Measurements from ENCODE around the gene PTPRN2.

PTPRN2 gene

DNA sequence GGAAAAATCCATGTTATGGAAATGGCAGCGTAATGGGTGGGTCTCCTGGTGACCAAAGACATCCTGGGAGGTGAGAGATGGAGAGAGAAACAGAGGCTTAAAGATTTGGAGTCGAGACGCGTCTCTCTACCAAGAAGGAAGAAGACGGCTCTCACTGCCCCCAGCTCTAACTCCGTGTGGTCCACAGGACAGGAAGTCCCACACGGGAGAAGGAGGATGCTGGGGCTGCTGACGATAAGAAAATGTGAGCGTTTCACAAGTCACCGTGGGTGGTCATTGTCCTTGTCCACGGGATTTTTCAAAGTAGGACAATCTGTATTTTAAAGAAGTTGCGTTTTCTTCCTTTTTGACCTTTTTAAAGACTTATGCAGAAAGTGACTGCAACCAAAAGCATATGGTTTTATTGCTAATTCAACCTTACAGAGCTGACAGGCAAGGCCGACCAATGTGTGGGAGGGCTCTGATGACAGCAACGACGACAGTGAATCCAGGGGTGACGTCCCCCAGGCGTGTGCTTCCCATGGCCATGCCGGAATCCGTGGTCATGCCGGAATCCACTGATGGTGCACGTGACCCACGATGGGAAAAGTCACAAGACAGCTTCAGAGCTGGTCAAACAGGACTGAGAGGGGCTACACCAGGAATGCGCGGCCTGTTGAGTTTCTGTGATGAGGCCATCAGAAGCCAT lies 341.2 kb downstream of the PTPRN2 start:
- H3K9ac ChIP-seq (ENCODE audit: low read depth, low read length), result no peak overlapping the region
- H3K9me3 ChIP-seq (ENCODE audit: control insufficient read depth, insufficient read depth, low read length), result no peaks in the 10 kb centered on the region
- no peaks in the 10 kb centered on the region for H3K36me3 ChIP-seq (ENCODE audit: insufficient read depth, low read length)
- no peaks in the 10 kb centered on the region for H3K4me1 ChIP-seq (ENCODE audit: insufficient read depth, low read length)

GRCh38 chr7:158245724-158246041 lies 341.9 kb downstream of the PTPRN2 start:
- Histone ChIP-seq H3K9me3 (ENCODE audit: control insufficient read depth, insufficient read depth, low read length) (no peaks in the 10 kb centered on the region), H3K4me1 (ENCODE audit: insufficient read depth, low read length) (no peaks in the 10 kb centered on the region), H3K36me3 (ENCODE audit: insufficient read depth, low read length) (no peaks in the 10 kb centered on the region), H3K9ac (ENCODE audit: low read depth, low read length) (no peak overlapping the region)

DNA sequence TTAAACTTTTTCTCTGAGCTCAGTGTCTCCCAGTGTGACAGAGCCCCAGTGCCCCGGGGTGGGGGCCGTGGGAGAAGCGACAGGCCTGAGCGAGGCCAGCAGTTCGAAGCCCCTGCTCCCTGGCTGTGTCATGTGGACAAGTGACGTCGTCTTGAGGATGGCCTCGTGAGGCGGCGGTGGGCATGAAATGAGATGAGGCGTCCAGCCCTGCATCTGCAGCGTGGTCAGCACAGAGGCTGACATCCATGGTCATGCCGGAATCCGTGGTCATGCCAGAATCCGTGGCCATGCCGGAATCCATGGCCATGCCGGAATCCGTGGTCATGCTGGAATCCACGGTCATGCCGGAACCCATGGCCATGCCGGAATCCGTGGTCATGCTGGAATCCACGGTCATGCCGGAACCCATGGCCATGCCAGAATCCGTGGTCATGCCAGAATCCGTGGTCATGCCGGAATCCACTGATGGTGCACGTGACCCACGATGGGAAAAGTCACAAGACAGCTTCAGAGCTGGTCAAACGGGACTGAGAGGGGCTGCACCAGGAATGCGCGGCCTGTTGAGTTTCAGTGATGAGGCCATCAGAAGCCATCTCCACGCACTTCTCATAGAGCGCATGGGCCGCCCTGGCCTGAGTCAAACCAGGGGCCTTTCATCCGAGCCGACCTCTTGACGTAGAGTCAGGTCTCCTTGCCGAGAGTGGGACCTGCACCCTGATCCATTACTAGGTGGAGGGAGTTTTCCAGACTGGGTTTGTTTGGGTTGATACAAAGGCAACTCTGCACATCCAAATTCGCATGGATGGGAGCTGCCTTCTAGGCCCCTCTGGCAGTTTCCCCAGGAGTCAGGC lies 342.5 kb downstream of the PTPRN2 start:
- Histone ChIP-seq H3K4me1 (ENCODE audit: insufficient read depth, low read length) (no peaks in the 10 kb centered on the region), H3K9me3 (ENCODE audit: control insufficient read depth, insufficient read depth, low read length) (no peaks in the 10 kb centered on the region), H3K36me3 (ENCODE audit: insufficient read depth, low read length) (no peaks in the 10 kb centered on the region), H3K9ac (ENCODE audit: low read depth, low read length) (no peak overlapping the region)

DNA sequence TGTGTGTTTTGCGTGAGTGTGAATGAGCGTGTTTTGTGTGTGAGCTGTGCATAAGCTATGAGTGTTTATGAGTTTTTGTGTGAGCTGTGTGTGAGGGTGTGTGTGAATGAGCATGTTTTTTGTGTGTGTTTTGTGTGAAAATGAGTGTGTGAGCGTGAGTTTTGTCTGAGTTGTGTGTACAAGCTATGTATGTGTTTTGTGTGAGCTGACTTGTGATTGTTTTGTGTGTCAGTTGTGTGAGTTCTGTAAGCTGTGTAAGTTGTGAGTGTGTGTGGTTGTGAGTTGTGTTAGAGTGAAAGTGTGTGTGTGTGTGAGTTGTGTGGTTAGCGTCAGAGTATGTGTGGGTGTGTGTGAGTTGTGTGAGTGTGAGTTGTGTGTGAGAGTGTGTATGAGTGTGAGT lies 343.2 kb downstream of the PTPRN2 start:
- Histone ChIP-seq H3K9ac (ENCODE audit: low read depth, low read length) (no peak overlapping the region), H3K36me3 (ENCODE audit: insufficient read depth, low read length) (no peaks in the 10 kb centered on the region), H3K4me1 (ENCODE audit: insufficient read depth, low read length) (no peaks in the 10 kb centered on the region), H3K9me3 (ENCODE audit: control insufficient read depth, insufficient read depth, low read length) (no peaks in the 10 kb centered on the region)

- H3K9ac ChIP-seq (ENCODE audit: low read depth, low read length), result no peak overlapping the region
- no peaks in the 10 kb centered on the region for H3K9me3 ChIP-seq (ENCODE audit: control insufficient read depth, insufficient read depth, low read length)
- H3K36me3 ChIP-seq (ENCODE audit: insufficient read depth, low read length), result no peaks in the 10 kb centered on the region
- no peaks in the 10 kb centered on the region for H3K4me1 ChIP-seq (ENCODE audit: insufficient read depth, low read length)
Observed at GRCh38 chr7:158241919-158242318, 345.7 kb downstream of the PTPRN2 start.

- Histone ChIP-seq H3K4me1 (ENCODE audit: insufficient read depth, low read length) (no peaks in the 10 kb centered on the region), H3K9ac (ENCODE audit: low read depth, low read length) (no peak overlapping the region), H3K9me3 (ENCODE audit: control insufficient read depth, insufficient read depth, low read length) (no peaks in the 10 kb centered on the region), H3K36me3 (ENCODE audit: insufficient read depth, low read length) (no peaks in the 10 kb centered on the region)
Observed at GRCh38 chr7:158240801-158241200, 346.8 kb downstream of the PTPRN2 start.

DNA sequence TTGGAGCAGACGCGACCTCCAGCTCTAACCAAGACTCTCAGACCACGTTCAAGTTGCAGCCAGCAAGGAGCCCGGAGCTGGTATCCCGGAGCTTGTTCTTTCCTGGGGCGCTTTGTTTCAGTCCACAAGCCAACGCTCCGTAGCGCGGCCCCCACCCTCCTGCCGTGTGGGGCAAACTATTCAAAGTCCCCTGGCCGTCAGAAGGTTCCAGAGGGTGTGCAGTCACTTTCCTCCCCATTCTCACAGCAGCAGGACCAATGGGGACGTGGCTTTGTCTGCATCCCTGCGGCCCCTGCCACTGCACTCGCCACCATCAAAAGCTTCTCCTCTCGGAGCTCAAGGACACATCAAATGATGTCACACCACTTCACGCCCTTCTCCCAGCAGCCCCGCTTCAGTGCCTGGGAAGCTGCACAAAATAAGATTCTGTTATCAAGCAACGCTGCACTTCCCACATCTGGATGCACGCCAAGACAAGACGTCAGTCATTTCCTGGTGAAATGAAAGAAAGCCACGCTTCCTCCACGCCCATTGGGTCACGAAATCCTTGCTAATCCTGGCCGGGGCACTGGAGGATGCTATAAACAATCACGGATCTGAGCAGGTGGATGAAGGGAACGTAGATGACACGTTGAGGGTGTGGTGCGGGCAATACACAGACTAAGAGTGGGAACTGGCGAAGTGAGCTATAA lies 348.2 kb downstream of the PTPRN2 start:
- H3K9me3 ChIP-seq (ENCODE audit: control insufficient read depth, insufficient read depth, low read length), result no peaks in the 10 kb centered on the region
- H3K9ac ChIP-seq (ENCODE audit: low read depth, low read length), result no peak overlapping the region
- H3K36me3 ChIP-seq (ENCODE audit: insufficient read depth, low read length), result no peaks in the 10 kb centered on the region
- H3K4me1 ChIP-seq (ENCODE audit: insufficient read depth, low read length), result no peaks in the 10 kb centered on the region

DNA sequence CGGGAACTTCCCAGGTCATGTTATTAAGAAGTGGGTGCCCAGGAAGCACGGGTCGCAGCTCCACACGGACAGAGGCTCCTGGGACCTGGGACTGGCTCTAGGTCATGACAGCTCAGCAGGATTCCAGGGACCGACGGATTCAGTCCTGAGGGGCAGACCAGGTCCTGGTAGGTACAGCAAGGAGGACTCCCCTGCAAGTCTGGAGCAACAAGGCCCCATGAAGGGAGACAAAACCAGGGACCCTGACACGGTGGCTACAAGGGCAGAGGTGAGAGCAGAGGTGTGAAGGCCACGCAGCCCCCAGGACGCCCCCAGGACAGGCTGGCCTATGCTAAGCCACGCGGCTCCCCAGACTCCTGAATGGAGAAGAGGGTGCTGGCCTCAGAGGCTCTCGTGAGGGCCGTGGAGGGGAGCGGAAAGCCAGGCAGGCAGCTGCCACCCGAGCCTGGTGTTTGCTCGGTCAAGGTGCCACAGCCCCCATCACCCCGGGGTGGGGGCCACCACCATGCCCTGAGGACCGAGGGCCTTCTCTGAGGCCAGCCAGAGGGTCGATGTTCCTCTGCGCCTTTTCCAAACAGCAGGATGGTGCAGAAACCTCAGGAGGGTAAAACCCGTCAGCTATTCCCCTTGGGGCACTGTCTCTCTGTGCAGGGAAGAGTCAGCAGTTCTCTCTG lies 348.9 kb downstream of the PTPRN2 start:
- Histone ChIP-seq H3K36me3 (ENCODE audit: insufficient read depth, low read length) (no peaks in the 10 kb centered on the region), H3K4me1 (ENCODE audit: insufficient read depth, low read length) (no peaks in the 10 kb centered on the region), H3K9ac (ENCODE audit: low read depth, low read length) (no peak overlapping the region), H3K9me3 (ENCODE audit: control insufficient read depth, insufficient read depth, low read length) (no peaks in the 10 kb centered on the region)

- Histone ChIP-seq H3K9ac (ENCODE audit: low read depth, low read length) (no peak overlapping the region), H3K4me1 (ENCODE audit: insufficient read depth, low read length) (no peaks in the 10 kb centered on the region), H3K9me3 (ENCODE audit: control insufficient read depth, insufficient read depth, low read length) (no peaks in the 10 kb centered on the region), H3K36me3 (ENCODE audit: insufficient read depth, low read length) (no peaks in the 10 kb centered on the region)
Observed at GRCh38 chr7:158237672-158238335, 349.8 kb downstream of the PTPRN2 start.

DNA sequence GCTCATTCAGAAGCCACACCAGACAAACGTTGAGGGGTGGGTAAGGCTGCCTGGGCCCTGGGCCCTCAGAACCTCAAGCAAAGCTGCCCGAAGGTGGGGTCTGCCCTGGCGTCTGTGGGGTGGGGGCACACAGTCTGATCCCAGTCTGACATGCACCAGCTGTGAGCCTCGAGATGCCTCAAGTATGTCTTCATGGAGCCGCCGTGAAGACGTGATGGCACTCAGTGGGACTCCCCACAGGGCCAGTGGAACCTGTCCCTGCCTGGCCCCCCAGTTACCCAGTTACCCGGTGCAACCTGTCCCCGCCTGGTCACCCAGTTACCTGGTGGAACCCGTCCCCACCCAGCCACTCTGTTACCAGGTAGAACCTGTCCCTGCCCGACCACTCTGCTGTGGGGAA lies 351.2 kb downstream of the PTPRN2 start:
- Histone ChIP-seq H3K4me1 (ENCODE audit: insufficient read depth, low read length) (no peaks in the 10 kb centered on the region), H3K36me3 (ENCODE audit: insufficient read depth, low read length) (no peaks in the 10 kb centered on the region), H3K9me3 (ENCODE audit: control insufficient read depth, insufficient read depth, low read length) (no peaks in the 10 kb centered on the region), H3K9ac (ENCODE audit: low read depth, low read length) (no peak overlapping the region)

DNA sequence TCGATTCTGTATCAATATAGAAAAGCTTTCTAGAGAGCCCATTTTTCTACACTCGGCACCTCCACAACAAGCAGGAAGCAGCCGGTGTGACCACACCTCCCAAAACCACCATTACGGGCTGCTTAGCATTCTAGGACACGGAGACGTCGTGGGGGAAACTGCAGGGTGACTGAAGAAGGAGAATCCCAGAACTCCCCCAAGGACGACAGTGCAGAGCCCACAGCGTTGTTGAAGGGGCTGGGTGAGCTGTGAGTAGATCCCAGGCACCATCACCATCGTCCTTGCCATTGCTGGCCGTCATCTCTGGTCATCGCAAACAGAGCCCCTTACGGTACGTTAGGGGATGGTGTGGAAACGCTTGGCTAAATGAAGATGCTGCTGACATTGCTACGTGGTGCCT lies 351.8 kb downstream of the PTPRN2 start:
- Histone ChIP-seq H3K36me3 (ENCODE audit: insufficient read depth, low read length) (no peaks in the 10 kb centered on the region), H3K4me1 (ENCODE audit: insufficient read depth, low read length) (no peaks in the 10 kb centered on the region), H3K9me3 (ENCODE audit: control insufficient read depth, insufficient read depth, low read length) (no peaks in the 10 kb centered on the region), H3K9ac (ENCODE audit: low read depth, low read length) (no peak overlapping the region)

- Histone ChIP-seq H3K4me1 (ENCODE audit: insufficient read depth, low read length) (no peaks in the 10 kb centered on the region), H3K9ac (ENCODE audit: low read depth, low read length) (no peak overlapping the region), H3K36me3 (ENCODE audit: insufficient read depth, low read length) (no peaks in the 10 kb centered on the region), H3K9me3 (ENCODE audit: control insufficient read depth, insufficient read depth, low read length) (no peaks in the 10 kb centered on the region)
Observed at GRCh38 chr7:158229945-158230344, 357.7 kb downstream of the PTPRN2 start.

- no peaks in the 10 kb centered on the region for H3K36me3 ChIP-seq (ENCODE audit: insufficient read depth, low read length)
- no peak overlapping the region for H3K9ac ChIP-seq (ENCODE audit: low read depth, low read length)
- H3K4me1 ChIP-seq (ENCODE audit: insufficient read depth, low read length), result no peaks in the 10 kb centered on the region
- H3K9me3 ChIP-seq (ENCODE audit: control insufficient read depth, insufficient read depth, low read length), result no peaks in the 10 kb centered on the region
Observed at GRCh38 chr7:158228986-158229385, 358.6 kb downstream of the PTPRN2 start.

GRCh38 chr7:158228131-158228530 lies 359.5 kb downstream of the PTPRN2 start:
- Histone ChIP-seq H3K9ac (ENCODE audit: low read depth, low read length) (no peak overlapping the region), H3K36me3 (ENCODE audit: insufficient read depth, low read length) (no peaks in the 10 kb centered on the region), H3K9me3 (ENCODE audit: control insufficient read depth, insufficient read depth, low read length) (no peaks in the 10 kb centered on the region), H3K4me1 (ENCODE audit: insufficient read depth, low read length) (no peaks in the 10 kb centered on the region)

All from ES-I3 (cell line).